ENCODE measurements around the gene CRABP2. TPM values are rescaled to one million over a fixed set of nuclear protein-coding genes. Genes with fewer than 3 reads are reported as not detected.

Gene CRABP2
- total and polyA plus RNA-seq, 10 donors: 1.2 to 13.1 (median 3.7) TPM

- no peak for TF ChIP-seq CTCF (IDR thresholded peaks at IDR 0.05 in 8 of 11, conservative IDR thresholded peaks at IDR 0.05 in 3 of 11)
- peak; percentile 41 to 81 (median 76) for TF ChIP-seq POLR2AphosphoS5 (IDR thresholded peaks at IDR 0.05)
- Histone ChIP-seq H3K27me3 (replicated peaks in 1 of 7) (peaks cover 0 to 85% (median 24%) of the 10 kb centered on the region in 7 donors), H3K4me1 (peaks cover 0 to 3% (median 0%) of the 10 kb centered on the region in 6 donors), H3K36me3 (no peaks in the 10 kb centered on the region), H3K4me3 (no peak overlapping the region), H3K27ac (no peak overlapping the region), H3K9me3 (no peaks in the 10 kb centered on the region)
- no peak for DNase-seq
- 30 to 73% (median 70%) methylated on average over 1 of the region's 1 CpG for WGBS, 5 donors
- intact Hi-C loops (cut with DNase I; ENCODE audit: low total_unique reads): no loop called here
These were observed 6.4 kb downstream of the CRABP2 start for GRCh38 chr1:156698995-156699394.

GRCh38 chr1:156697481-156697880 lies 7.9 kb downstream of the CRABP2 start:
- Histone ChIP-seq H3K4me1 (peaks cover 0 to 15% (median 9%) of the 10 kb centered on the region in 6 donors), H3K36me3 (no peaks in the 10 kb centered on the region), H3K9me3 (no peaks in the 10 kb centered on the region), H3K4me3 (no peak overlapping the region), H3K27ac (no peak overlapping the region), H3K27me3 (replicated peaks in 1 of 7) (peaks cover 0 to 85% (median 19%) of the 10 kb centered on the region in 7 donors)
- TF ChIP-seq CTCF (IDR thresholded peaks at IDR 0.05 in 8 of 11, conservative IDR thresholded peaks at IDR 0.05 in 3 of 11): no peak
- WGBS, 5 donors: 84 to 94% (median 86%) methylated on average over 8 of the region's 8 CpGs
- DNase-seq: no peak
- intact Hi-C loops (cut with DNase I; ENCODE audit: low total_unique reads): no loop called here

DNA sequence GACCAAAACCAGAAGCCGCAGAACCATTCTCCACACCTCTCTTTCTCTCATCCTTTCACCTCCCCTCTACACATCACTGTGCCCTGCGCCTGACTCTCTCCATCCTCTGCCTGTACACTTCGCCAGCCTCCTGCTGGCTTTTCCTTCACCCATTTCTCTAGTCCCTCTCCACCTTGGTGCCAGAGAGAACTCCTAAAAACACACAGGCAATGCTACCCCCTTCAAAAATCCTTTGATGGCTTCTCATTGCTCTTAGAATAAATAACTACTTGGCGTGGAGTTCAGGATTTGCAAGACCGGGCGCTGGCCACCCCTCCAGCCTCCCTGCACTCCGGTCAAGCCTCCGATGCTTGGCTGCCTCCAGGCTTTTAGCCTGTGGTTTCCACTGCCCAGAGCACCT lies 8.6 kb downstream of the CRABP2 start:
- intact Hi-C loops (cut with DNase I; ENCODE audit: low total_unique reads): no loop called here
- H3K27ac ChIP-seq: no peak overlapping the region
- no peaks in the 10 kb centered on the region for H3K9me3 ChIP-seq
- H3K36me3 ChIP-seq: no peaks in the 10 kb centered on the region
- H3K4me1 ChIP-seq: peaks cover 0 to 22% (median 15%) of the 10 kb centered on the region in 6 donors
- no peak overlapping the region for H3K4me3 ChIP-seq
- TF ChIP-seq POLR2A (IDR thresholded peaks at IDR 0.05): no peak
- no peak for TF ChIP-seq CTCF (IDR thresholded peaks at IDR 0.05 in 8 of 11, conservative IDR thresholded peaks at IDR 0.05 in 3 of 11)
- TF ChIP-seq POLR2AphosphoS5 (IDR thresholded peaks at IDR 0.05): no peak
- DNase-seq: no peak
- H3K27me3 ChIP-seq (replicated peaks in 1 of 7): peaks cover 0 to 85% (median 26%) of the 10 kb centered on the region in 7 donors
- 87 to 94% (median 89%) methylated on average over 8 of the region's 8 CpGs for WGBS, 5 donors

- peaks cover 3 to 43% (median 26%) of the 10 kb centered on the region in 6 donors for H3K4me1 ChIP-seq
- intact Hi-C loops (cut with DNase I; ENCODE audit: low total_unique reads): no loop called here
- no peak overlapping the region for H3K27ac ChIP-seq
- WGBS, 5 donors: 91 to 97% (median 95%) methylated on average over 5 of the region's 5 CpGs
- H3K4me3 ChIP-seq: no peak overlapping the region
- TF ChIP-seq POLR2A (IDR thresholded peaks at IDR 0.05): no peak
- no peak for TF ChIP-seq POLR2AphosphoS5 (IDR thresholded peaks at IDR 0.05)
- no peak for TF ChIP-seq CTCF (IDR thresholded peaks at IDR 0.05 in 8 of 11, conservative IDR thresholded peaks at IDR 0.05 in 3 of 11)
- peaks cover 0 to 85% (median 42%) of the 10 kb centered on the region in 7 donors for H3K27me3 ChIP-seq (replicated peaks in 1 of 7)
- H3K36me3 ChIP-seq: no peaks in the 10 kb centered on the region
- DNase-seq: no peak
- H3K9me3 ChIP-seq: no peaks in the 10 kb centered on the region
These were observed 10.8 kb downstream of the CRABP2 start for GRCh38 chr1:156694690-156694962.
